Measurements from ENCODE around the gene LAMP5.

DNA sequence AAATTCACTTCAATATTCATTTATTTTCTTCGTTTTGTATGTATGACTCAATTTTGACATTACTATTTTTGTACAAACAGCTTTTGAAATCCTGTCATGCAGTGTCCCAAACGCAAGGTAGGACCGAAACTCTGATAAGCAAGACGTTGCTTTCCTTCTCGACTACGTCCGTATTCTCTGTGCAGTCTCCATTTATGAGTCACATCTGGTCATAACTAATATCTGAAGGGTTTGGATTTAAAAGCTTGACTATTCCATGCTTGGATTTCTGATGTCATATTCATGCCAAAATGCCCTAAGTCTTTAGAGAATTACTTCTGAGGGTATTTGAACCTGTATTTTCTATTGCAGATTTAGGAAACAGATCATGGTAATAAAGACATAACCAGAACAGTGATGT is 37.8 kb upstream of the LAMP5 start:
- TF ChIP-seq, protein P1, sequence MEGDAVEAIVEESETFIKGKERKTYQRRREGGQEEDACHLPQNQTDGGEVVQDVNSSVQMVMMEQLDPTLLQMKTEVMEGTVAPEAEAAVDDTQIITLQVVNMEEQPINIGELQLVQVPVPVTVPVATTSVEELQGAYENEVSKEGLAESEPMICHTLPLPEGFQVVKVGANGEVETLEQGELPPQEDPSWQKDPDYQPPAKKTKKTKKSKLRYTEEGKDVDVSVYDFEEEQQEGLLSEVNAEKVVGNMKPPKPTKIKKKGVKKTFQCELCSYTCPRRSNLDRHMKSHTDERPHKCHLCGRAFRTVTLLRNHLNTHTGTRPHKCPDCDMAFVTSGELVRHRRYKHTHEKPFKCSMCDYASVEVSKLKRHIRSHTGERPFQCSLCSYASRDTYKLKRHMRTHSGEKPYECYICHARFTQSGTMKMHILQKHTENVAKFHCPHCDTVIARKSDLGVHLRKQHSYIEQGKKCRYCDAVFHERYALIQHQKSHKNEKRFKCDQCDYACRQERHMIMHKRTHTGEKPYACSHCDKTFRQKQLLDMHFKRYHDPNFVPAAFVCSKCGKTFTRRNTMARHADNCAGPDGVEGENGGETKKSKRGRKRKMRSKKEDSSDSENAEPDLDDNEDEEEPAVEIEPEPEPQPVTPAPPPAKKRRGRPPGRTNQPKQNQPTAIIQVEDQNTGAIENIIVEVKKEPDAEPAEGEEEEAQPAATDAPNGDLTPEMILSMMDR (conservative IDR thresholded peaks at IDR 0.05; ENCODE audit: low read length), result no peak
- TF ChIP-seq EZH2phosphoT487 (IDR thresholded peaks at IDR 0.05; ENCODE audit: borderline replicate concordance), result no peak
